Measurements from ENCODE around the gene REV1.

GRCh38 chr2:99451686-99452085 is 38.1 kb downstream of the REV1 start:
- TF ChIP-seq CTCF (conservative IDR thresholded peaks at IDR 0.05; ENCODE audit: low read length): no peak
- TF ChIP-seq EZH2phosphoT487 (IDR thresholded peaks at IDR 0.05; ENCODE audit: borderline replicate concordance, low read depth, low read length): no peak
